ENCODE data around the gene CCSER2.
"Not testable (repeated sequence)": the region's sequence is repeated elsewhere in the genome, so short reads cannot be mapped to it uniquely, and the experiment has no call there.

The CCSER2 gene, protein sequence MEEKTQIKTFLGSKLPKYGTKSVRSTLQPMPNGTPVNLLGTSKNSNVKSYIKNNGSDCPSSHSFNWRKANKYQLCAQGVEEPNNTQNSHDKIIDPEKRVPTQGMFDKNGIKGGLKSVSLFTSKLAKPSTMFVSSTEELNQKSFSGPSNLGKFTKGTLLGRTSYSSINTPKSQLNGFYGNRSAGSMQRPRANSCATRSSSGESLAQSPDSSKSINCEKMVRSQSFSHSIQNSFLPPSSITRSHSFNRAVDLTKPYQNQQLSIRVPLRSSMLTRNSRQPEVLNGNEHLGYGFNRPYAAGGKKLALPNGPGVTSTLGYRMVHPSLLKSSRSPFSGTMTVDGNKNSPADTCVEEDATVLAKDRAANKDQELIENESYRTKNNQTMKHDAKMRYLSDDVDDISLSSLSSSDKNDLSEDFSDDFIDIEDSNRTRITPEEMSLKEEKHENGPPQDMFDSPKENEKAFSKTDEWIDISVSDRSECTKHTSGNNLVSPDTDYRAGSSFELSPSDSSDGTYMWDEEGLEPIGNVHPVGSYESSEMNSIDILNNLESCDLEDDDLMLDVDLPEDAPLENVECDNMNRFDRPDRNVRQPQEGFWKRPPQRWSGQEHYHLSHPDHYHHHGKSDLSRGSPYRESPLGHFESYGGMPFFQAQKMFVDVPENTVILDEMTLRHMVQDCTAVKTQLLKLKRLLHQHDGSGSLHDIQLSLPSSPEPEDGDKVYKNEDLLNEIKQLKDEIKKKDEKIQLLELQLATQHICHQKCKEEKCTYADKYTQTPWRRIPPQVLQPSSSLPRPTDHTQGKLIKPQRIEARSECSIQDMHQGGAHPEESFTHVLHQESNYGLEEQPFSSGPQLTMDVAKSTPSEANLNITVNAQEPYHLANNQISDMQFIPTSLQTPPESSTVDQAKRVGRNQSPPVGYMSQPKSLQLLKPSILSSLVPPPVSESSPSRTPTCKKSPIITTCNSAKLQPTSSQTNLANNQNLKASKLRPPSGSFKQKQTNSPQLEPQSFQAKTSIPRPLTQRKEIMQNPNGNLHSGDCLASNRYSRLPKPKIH

DNA sequence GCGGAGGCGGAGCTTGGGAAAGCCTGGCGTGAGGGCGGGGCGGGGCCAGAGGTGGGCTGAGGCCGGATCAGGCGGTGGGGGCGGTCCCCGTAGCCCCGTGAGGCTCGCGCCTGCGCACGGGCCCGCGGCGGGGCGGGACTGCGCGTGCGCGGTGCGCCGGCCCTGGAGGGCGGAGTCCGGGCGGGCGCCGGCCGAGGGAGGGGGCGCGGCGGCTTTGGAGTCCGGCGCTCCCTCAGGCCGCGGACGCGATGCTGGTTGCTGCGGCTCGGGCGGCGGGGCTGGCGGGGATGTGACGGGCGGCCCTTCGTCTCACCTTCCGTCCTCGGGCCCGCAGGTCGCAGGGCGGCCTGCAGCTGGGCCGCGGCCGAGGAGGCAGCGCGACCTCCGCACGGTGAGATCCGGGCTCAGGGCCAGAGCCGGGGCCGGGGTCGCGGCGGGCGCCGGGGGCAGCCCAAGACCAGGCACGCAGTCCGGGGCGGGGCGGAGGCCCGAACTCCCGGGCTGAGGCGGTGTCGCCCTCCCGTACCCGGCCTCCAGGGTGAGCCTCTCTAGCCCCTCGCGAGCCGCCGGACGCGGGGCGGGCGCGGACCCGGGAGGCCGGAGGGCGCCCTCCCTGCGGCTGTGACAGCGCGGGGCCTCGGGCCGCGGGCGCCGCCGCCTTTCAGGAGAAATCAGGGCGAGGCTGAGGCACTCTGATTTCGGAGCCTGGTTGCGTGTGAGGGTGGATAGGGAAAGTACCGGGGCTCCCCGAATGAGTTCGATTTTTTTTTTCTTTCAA, at the start of gene CCSER2:
Gene CCSER2, plus strand, starts transcription at position 172 of the 778 bp plus-strand sequence. CDS start 42,464 bp downstream, outside the sequence.
- DNase-seq = peak; percentile 98

DNA sequence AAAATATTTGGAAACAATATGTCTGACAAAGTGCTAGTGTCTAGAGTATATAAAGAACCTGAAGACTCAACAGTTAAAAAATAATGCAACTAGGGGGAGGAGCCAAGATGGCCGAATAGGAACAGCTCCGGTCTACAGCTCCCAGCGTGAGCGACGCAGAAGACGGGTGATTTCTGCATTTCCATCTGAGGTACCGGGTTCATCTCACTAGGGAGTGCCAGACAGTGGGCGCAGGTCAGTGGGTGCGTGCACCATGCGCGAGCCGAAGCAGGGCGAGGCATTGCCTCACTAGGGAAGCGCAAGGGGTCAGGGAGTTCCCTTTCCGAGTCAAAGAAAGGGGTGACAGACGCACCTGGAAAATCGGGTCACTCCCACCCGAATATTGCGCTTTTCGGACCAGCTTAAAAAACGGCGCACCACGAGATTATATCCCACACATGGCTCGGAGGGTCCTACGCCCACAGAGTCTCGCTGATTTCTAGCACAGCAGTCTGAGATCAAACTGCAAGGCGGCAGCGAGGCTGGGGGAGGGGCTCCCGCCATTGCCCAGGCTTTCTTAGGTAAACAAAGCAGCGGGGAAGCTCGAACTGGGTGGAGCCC, 48.4 kb upstream of the CCSER2 start:
- not testable (repeated sequence) for DNase-seq

DNA sequence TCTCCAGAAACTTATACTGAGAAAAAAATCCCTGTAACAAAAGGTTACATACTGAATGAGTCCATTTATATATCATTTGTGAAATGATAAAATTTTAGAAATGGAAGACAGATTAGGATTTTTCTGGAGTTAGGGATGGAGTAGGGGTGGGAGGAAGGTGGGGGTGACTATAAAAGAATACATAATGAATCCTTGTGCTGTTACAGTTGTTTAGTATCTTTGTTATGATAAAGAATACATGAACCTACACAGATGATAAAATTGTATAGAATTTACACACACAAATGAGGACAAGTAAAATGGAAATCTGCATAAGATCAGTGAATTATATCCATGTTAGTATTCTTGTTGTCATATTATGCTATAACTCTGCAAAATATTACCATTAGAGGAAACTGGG, 41.7 kb upstream of the CCSER2 start:
- no peak for DNase-seq

DNA sequence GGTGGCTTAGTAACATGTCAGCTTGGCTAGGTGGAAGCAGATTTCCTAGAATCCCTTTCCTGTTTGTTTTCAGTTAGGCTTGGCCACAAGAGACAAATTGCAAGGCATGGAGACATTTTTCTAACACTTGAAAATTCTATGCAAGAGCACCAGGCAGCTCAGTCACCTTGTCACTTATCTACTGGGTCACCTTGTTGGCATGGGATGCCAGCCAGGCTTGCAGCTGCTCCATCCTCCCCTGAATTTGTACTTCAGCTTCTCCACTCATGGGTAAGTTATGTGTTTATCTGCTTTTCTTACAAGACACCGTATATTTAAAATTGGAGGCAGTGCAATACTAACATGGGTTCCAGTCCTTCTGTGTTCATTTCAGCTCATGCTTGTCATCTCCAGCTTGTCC, 40.2 kb upstream of the CCSER2 start:
- DNase-seq = no peak

DNA sequence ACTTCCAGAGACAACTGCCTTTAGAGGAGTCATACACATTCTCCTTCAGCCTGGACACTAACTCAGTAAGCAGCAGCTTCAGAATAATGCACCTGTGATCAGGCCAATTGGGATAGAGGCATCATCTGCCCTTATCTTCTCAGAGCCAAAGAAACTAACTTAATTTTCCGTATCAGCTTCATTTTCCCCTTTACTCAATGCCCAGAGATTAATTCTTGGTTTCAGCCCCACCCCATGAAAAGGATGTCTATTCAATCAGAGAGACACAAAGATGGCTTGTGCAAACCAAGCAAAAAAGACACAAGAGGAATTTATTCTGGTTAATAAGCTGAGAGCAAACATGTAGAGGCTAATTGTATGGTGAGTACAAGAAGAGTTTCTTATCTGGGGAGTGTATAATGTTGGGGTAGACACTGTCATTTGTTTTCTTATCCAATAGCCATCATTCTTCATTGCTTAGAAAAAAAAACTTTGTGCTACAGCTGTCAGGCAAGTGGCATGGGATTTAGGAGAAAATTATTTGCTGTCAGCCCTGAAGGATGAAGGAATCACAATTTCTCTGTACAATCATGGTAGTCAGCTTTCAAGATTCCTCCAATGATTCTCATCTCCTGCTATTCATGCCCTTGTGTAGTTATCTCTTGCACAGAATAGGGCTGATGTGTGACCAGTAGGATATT, 38.7 kb upstream of the CCSER2 start:
- DNase-seq = no peak

DNA sequence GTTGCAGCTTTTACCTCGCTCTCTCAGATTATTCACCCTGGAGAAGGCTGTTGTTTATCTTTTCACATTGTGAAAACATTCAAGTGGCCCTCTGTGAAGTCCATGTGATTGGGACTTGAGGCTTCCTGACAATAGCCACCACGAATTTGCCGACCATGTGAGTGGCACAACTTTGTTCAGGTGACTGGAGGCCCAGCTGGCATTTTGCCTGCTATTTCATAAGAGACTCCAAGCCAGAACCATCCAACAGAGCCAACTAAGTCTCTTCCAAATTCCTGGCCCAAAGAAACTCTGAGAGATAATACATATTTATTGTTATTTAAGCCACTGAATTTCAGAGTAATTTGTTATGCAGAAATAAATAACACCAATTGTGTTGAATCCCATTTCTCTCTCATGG, 38.2 kb upstream of the CCSER2 start:
- no peak for DNase-seq

DNA sequence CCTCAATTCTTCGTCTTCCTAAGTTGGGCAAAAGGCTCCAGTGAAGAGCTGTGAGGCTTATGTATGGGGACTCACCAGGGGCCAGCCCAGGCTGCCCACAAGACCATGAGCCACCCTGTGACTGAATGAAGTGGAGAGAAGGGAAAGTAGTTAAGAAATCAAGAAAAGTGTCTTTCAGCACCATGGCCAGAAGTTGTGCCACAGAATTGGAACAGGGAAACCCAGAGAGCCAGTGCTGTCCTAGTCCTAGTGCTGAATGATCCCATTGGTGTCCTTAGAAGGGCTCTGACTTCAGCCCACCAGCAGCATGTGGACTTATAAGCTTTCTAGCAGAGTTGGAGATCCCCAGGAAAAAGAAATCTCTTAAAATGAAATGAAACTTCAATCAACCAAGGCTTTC, 37.0 kb upstream of the CCSER2 start:
- DNase-seq = no peak

DNA sequence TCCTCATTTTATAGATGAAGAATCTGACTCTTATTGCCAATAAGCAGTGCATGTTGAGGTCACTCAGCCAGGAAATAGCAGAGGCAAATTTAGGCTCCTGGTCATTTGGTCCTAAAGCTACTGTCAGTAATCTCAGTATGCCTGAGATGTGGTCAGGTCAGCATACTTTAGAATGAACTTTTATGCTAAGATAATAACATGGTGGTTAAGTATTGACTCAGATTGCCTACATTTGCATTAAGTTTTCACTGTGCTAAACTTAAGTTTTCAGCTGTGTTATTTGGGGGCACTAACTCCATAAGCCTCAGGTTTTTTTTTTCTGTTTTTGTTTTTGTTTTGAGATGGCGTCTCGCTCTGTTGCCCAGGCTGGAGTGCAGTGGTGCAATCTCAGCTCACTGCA, 35.9 kb upstream of the CCSER2 start:
- DNase-seq = no peak

DNA sequence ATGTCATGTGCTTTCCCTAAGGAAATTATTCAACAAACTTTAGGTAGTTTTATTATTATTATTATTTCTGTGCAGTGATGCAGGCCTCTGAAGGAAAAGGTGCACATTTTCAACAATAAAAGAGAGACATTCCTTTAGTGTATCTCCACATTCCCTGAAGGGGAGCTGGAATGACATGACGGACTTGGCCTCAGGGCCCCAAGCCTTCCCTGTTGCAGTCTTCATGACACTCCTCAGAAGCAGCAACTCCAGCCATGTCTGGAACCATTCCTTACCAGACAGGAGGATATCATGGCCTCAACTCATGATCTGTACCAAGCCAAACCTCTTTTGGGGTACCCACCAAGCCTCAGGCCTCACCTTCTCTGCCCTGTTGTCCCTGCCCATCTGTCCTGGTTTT, 35.2 kb upstream of the CCSER2 start:
- DNase-seq = no peak

DNA sequence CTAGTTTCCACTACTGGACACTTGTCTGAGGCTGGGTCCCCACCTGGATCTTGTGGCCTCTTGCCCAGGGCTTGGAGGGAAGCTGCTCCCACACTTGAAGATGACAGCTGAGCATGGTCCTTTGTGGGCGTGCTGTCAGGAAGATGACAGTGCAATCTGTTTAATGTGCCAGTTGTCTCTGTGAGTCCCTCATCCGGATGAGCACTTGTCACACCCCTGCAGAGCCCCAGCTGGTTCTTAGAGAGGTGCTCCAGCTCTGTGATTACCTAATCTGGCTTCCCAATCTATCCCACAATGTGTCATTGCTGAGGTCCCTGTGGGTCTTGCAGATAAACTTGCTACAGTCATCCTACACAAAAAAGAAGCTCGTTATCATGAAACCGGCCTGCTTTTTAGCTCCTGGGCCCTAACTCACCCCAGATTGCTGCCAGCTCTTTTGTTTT, 34.8 kb upstream of the CCSER2 start:
- DNase-seq = peak; percentile 91

DNA sequence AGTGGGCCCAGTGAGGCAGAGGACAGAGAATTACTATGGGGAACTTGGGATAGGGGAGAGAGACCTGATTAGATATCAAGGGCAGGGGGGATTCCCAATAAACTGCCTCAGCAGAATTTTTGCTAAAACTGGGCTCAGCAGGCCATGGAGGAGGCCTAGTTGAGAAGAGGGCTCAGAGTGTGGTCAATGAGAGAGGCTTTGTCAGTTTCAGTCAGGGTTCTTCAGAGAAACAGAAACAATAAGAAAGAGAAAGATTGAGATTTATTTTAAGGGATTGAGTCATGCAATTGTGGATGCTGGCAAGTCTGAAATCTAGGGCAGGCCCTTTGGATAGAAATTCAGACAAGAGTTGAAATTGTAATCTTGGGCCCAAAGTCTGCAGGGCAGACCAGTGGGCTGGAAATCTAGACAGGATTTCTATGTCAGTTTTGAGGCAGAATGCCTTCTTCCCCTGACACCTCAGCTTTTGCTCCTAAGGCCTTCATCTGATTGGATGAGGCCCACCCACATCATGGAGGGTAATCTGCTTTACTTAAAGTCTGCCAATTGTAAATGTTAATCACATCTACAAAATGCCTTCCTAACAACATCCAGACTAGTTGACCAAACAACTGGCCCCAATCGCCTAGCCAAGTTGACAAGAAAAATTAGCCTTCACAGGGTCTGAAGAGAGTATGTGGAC, 33.5 kb upstream of the CCSER2 start:
- peak; percentile 63 for DNase-seq

DNA sequence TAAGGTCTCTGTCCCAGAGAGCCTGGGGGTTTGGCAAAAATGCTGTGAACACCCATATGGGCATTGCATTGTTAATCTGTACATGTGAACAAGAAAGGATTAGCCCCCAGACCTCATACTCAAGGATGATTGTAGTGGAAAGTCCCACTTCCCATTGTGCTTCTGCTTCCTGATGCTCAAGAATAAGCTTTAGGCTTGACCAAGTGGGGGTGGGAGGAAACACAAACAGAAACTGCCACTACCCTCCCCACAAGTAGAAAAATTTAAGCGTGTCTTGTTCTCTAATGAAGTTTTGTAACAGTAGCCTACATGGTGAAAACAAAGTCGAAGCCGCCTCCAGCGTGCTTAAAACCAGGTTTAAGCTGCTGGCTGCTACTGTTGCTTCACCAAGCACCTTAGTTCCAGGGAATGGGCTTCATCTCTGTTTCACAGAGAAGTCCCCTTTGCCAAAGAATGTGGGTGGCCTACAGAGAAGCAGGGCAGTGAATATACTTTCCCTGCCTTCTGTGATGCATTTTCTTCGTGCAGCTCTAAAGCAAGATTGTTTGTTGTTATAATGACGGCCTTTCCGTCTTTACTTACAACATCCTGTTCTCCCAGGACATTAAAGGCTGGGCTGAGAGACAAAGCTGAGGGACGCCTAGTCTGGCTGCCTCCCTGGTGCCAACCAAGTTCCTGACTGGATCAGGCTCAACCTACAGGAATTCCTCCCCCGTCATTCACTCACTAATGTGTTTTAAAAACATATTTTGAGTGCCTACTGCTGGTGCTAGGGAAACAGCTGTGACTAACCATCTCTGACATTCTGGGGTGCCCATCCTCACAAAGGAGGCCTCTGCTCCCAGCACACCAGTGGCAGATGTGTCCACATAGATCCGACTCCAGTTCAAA, 32.1 kb upstream of the CCSER2 start:
- DNase-seq = no peak

DNA sequence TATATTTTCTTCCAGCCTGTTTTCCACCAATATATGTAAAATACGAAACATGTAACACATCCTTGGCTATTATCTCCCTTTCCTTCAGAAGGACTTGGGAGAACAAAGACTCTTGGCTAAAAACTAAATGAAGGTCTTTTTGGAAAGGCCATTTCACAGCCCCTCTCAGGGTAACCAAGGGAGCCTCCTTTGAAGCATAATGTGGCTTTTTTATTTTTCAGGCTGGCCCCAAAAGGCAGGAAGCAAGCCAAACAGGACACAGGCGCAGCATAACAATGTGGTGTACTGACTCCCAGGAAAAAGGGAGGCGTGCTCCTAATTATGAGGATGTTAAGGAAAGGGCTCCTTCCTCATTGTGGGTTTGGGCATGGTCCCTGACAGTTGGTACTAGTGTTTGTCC, 30.3 kb upstream of the CCSER2 start:
- no peak for DNase-seq

DNA sequence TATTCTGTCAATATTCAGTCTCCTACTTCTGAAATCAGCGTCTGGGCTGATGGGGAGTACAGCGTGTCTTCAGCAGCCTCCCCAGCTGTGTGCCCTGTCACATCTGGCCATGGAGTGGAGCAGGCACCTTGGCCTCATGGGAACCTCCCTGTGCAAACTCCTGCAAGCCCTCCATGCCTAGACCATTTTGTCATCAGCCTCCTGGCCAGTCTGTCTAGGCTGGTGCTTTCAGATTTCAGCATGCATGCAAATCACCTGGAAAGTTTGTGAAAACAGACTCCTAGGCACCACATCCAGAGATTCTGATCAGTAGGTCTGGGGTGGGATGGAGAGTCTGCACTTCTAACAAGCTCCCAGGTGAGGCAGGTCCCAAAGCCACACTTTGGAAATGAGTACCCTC, 26.2 kb upstream of the CCSER2 start:
- DNase-seq = peak; percentile 16

DNA sequence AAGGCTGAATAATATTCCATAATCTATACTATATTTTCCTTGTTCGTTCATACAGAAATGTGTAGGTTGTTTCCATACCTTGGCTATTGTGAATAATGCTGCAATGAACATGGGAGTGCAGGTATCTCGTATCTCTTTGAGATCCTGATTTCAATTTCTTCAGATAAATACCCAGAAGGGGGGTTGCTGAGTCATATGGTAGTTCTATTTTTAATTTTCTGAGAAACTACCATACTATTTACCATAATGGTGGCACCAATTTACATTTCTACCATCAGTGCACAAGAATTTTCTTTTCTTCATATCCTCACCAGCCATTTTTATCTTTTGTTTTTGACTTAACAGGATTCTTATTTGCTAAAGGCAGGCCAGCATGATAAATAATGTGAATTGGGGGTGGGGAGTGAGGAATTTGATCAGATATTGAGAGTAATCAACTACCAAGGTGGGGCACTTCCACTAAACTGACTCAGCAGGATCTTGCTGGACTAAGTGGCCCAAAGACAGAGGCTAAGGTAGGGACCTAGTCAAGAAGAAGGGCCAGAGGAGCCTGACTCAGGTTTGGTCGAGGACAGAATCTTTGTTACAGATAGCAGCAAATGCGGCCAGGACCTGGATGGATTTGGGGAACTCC, 21.5 kb upstream of the CCSER2 start:
- DNase-seq = peak; percentile 67

DNA sequence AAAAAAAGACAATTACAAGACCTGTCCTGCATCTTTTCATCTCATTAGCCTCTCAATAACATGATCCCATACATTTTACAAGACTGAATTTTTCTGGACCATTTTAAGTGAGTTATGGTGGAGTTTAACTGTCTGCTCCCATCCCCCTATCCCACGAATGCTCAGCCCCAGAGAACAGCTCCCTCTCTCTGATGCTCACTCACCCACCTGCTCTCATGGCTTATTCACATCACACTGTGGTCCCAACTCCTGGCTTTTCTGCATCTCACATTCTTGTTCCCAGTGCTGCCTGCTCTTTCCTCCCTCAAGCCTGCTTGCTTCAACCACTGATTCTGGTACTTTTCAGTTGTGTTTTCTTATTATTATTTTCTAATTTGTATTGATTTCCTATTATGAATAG, 20.4 kb upstream of the CCSER2 start:
- peak; percentile 42 for DNase-seq

DNA sequence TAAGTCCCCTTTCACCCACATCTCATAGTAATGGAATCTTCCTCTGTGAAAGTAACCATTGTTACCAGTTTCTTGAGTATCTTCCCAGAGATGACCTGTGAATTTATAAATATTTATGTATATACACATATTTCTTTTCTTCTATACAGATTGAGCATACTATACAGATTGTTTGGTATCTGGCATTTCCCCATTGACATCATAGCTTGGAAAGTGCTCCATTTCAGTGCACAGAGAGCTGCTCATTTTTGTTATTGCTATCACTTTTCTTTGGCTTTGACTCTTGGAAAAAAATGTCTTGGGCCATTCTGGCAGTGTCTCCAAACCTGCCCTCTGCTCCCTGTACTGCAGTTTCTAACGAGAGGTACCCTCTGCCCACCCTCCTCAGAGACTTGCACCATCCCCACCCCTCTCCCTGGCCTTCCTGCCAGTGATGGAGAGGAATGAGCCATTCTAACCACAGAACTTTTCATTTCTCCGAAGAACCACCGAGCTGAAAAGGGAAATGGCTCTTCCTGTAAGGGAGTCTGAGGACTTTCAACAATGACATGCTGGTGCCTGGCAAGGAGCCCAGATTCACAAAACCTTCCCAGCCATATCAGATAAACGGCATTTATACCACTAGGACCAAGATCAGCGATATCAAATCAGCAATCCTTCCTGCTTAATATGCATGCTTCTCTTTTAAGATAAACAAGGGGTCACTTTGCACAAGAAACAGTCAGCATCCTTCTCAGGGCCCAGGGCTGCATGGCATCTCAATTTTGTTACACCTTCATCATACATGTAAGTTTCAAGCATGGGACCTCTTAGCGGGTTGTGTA, 19.7 kb upstream of the CCSER2 start:
- DNase-seq = peak; percentile 87

DNA sequence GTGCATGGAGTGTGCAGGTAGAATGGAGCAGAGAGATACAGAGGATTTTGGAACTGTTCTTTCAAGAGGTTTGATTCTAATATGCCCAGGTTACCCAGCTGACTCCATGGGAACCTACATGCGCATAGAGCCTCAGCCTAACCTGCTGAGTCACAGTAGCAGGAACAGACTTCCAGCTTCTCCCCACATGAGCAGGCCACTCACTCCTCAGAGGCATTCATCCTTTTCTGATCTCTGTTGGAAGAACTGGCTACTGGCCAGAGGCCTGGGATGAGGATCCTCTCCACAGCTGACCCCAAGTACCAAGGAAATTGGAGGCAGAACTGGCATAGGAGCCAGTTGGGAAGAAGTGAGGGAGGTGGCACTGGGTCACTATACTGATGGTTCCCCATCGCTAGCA, 17.9 kb upstream of the CCSER2 start:
- DNase-seq = no peak

DNA sequence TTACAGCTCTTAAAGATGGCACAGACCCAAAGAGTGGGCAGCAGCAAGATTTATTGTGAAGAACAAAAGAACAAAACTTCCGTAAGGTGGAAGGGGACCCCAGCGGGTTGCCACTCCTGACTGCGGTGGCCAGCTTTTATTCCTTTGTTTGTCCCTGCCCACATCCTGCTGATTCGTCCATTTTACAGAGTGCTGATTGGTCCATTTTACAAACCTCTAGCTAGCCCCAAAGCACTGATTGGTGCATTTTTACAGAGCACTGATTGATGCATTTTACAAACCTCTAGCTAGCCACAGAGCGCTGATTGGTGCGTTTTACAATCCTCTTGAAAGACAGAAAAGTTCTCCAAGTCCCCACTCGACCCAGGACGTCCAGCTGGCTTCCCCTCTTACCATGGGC, 16.8 kb upstream of the CCSER2 start:
- no peak for DNase-seq
